Measurements from ENCODE around the gene REV3L.
"Not testable (repeated sequence)": the region's sequence is repeated elsewhere in the genome, so short reads cannot be mapped to it uniquely, and the experiment has no call there.

The REV3L gene

GRCh38 chr6:111499269-111499793 lies 16.3 kb upstream of the REV3L start:
- DNase-seq, result no peak

DNA sequence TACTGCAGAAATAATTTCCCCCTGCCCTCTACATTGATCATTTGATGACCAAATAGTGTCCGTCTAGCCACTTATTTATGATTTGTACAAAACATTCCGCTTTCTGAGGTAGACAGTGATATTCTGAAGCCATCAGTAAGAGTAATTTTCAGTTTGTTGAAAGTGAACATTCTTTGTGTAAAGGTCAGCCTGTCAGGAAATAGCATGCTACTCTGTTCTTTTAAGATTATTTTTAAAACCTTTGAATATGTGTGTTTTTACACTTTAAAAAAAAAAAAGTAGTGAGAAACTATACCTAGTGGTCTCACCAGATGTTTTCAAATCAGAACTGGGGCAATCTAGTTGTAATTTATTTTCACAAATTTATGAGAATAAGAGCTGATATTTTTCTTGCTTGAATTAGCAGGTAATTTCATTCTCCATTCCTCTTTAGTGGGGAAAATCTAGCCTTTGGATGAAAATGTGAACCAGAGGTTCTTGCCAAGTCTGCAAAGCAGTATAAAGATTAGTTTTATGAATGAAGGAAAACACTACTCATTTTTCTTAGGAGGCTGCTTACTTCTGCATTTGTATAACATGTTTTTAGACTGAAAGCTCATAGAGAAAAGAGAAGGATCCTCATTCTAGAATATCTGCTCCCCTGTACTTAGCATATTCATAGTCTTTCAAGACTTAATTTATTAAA lies 12.1 kb upstream of the REV3L start:
- DNase-seq, result no peak

- no peak for DNase-seq
Observed at GRCh38 chr6:111492499-111492898, 9.5 kb upstream of the REV3L start.

GRCh38 chr6:111490067-111490466 lies 7.0 kb upstream of the REV3L start:
- no peak for DNase-seq

GRCh38 chr6:111487661-111488060 lies 4.6 kb upstream of the REV3L start:
- no peak for DNase-seq

GRCh38 chr6:111486921-111487320 lies 3.9 kb upstream of the REV3L start:
- DNase-seq, result no peak

DNA sequence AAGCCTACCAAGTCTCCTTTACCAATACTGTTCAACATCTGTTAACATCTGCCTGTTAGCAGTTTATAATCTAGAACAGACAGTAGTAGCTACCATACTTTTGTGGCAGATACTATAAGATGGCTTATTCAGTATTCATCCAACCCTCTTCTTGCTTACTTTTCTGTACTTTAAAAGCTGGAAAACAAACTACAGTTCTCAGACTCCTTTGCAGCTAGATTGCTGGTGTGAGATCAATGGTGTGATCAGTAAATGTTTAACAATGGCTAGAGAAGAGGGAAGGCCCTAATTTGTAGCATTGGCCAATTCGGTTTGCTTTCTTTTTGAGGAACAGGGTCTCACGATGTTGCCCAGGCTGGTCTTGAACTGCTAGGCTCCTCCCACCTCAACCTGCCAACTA lies 3.5 kb upstream of the REV3L start:
- DNase-seq, result no peak

DNA sequence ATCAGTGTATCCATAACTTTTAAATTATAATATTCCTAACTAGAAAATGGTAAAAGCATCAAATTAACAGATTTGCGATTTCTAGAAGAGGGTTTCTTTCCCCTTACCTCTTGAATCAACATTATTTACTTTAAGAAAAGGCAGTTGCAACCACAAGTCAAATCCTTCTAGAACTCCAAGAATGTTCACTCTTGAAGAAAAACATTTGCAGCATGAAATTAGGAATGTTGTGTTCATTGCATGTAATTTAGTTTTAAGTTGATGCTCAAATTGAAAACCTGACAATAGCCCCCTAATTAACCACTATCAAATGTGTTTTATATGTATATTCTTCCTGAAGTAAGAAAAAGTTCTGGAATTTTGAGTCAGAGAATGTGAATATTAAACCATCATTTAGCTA lies 2.3 kb upstream of the REV3L start:
- no peak for DNase-seq

- DNase-seq, result no peak
Observed at GRCh38 chr6:111484633-111484930, 1.6 kb upstream of the REV3L start.

DNA sequence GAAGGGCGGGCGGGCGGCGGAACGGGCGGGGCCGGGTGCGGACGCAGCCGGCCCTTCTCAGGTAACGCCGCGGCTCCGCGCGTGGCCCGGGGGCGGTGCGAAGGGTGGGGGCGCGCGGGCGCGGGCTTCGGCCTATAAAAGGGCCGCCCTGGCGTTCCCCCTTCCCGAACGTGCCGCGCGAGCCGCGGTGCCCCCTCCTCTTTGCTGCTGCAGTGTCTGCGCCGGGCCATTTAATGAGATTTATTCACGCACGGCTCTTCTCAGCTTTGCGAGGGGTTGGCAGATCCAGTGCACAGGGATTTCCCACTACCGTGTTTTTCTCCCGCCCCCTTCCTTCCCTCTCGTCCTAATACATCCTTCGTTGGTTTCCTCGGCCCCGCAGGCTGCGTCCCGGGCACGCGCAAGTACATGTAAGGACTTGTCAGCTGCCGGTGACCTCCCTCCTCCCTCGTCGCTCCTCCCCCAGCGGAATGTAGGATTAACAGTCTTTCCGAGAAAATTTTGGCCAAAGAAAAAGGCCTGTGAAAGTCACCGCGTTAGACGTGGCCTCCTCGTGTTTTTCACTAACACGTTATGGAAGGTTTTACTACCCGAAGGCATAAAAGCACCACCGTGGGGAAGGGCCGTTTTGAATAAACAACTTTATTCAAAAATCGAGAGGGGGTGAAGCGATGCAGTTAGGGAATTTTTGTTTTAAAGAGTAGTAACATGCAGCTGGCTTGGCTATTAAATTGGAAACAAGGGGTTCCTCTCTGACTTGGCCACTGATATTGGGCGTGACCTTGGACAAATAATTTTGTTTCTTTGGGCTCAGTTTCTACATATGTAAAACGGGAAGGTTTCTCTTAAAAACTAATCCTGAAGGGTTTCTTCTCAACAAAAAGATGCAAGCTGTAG lies 966 bp upstream of the REV3L start:
- peak; percentile 23 to 92 (median 77) for DNase-seq

- DNase-seq, result peak in 47 of 51 donors; percentile 10 to 84 (median 62)
Observed at GRCh38 chr6:111482188-111482958, 645 bp downstream of the REV3L start.

DNA sequence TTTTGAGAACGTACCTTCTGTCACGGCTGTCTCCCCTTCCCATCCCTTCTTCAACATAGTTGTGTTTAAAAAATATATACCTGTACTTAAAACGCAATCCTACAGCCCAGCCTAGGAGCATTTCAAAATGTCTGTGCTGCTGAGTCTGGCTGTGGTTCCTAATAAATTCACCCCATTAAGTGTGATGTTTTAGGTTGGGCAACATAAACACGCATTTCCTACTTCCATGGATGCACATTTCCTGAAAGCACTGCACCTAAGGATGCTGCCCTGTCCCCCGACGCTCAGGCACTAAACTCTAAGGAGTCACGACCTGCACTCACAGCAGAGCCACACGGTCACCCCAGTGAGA lies 1.2 kb downstream of the REV3L start:
- no peak for DNase-seq

DNA sequence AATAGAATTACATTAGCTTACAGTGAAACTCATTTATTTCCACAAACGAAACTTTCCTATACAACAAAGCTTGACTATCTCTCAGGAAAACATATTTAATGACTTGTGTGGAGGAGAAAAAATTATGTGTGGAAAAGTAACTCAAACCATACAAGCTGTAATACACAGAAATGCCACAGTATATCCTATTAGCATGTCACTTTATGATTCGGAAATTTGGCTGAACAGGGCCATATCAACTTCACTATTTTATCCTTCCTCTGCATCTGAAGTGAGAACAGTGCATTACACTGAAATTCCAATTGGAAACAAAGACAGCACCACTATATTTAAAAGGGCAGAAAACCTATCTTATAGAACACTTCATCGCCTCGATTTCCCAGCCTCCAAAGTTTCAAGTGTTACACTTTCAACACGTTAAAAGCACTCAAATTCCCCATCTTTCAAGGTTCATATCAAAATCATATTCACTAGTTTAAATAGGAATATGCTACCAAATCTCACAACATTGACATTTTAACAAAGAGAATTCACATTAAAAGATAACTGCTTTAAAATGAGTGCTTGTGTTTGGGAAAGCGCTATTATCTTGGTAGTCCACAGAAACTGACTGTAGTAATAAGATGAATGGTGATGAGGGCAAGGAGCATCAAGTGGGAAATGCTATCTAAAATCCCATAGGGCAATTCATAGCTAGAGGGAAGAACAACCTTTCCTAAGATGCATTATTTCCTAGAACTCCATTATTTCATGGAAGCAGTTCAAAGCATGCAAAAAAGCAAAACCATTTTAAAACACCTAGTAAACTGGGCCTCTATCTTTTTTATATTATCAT lies 1.8 kb downstream of the REV3L start:
- no peak for DNase-seq

DNA sequence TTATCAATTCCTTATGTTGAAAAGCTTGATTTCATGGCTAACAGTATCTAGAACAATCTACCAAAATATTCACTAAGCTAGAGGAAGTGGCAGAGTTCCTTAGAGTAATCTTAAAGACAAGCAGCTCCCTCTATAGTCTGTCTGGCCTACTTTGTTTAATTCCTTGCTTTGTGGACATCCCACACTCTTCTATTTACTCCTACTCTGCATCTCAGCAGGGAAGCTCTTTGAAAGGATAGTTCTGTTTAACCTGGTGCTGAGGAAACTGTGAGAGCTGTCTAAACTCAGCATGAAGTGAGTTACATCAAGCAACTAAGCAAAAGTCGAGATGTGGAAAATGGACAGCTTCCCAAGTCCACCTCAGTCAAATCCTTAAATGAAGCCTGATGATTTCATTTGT lies 4.3 kb downstream of the REV3L start:
- DNase-seq, result no peak

GRCh38 chr6:111478064-111478476 lies 4.9 kb downstream of the REV3L start:
- DNase-seq, result no peak

DNA sequence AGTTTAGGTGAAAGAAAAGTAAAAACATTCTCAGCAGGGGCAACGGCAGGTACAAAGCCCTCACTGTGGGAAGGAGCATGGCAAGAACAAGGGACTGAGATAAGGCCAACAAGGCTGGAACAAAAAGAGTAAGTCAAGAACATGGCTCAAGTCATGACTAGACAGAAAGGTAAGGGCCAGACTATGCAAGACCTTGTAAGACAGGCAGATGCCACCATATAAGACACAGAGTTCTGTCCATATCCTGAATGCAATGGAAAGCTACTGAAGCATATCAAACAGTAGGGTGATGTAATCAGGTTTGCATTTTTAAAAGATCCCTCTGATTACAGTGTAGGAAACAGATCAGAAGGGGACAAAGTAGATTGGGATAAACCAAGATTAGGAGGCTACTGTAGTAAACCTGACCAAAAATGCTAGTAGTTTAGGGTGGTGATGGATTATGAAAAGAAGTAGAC lies 5.5 kb downstream of the REV3L start:
- DNase-seq, result no peak

DNA sequence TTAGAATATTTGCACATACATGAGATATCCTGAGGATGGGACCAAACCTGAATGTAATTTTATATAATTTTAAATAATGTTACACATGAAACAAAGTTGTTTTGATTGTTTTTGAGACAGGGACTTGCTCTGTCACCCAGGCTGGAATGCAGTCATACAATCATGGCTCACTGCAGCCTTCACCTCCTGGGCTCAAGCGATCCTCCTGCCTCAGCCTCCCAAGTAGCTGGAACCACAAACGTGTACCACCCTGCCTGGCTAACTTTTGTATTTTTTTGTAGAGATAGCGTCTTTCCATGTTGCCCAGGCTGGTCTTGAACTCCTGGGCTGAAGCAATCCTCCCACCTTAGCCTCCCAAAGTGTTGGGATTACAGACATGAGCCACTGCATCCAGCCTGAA lies 7.0 kb downstream of the REV3L start:
- not testable (repeated sequence) for DNase-seq

DNA sequence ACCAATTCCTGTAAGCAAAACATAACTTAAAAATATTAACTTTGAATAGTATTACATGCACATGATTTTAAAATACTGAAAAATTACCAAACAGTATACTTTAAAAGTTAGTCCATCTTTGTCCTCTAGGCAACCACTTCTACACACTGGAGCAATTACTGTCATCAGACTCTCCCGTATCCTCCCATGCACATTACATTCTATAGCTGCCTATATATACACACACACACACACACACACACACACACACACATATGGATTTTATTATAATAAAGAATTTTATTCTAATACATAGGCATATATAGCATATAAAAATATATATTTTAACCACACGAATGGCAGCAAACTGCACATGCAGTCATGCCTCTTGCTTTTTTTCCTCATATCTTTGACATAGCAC lies 8.2 kb downstream of the REV3L start:
- DNase-seq, result no peak

- DNase-seq, result no peak
Observed at GRCh38 chr6:111474106-111474505, 8.9 kb downstream of the REV3L start.

DNA sequence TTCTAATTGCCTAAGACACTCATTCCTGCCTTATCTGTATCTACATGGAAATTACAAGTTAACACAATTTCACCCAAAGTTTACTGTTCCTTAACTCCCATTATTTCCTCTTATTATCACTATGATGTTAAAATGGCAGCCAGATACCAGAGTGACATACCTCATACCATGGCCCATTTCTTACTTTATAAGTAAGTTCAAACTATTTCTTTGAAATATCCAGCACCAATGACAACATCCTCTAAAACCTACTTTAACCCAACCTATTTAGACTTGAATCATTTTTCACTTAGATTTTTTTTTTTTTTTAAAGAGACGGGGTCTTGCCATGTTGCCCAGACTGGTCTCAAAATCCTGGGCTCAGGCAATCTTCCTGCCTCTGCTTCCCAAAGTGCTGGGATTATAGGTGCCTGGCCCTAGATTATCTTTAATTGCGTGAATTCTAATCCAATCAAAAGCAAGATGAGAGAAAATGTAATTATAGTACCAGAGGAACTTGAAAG lies 10.0 kb downstream of the REV3L start:
- DNase-seq, result no peak

- DNase-seq, result no peak
Observed at GRCh38 chr6:111471958-111472357, 11.1 kb downstream of the REV3L start.

All from hypothalamus (tissue), 51 donors.